ENCODE measurements around the gene KCNA5.

Gene KCNA5

DNA sequence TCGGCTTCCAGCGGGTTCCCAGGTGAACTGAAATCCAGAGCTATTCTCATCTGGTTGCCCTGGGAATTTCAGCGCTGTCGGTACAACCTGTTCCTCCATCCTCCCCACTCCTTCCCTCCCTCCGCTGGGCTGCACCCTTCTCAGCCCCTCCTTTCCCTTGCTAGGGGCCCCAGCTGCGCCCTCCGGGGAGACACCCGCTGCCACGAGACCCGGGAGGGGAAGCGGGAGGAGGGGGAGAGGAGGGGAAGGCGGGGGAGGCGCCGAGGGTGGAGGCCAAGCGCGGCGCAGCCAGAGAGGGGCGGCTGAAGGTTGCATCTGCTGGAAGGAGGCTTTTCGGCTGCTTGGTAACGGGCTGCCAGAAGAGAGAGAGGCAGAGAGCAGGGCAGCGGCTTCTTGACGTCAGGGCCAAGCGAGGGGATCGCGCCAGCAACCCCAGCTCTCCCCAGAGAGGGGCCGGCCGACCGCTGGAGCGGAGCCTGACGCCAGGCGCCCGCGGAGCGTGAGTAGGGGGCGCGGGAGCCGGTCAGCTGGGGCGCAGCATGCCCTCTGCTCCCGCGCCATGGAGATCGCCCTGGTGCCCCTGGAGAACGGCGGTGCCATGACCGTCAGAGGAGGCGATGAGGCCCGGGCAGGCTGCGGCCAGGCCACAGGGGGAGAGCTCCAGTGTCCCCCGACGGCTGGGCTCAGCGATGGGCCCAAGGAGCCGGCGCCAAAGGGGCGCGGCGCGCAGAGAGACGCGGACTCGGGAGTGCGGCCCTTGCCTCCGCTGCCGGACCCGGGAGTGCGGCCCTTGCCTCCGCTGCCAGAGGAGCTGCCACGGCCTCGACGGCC lies at the start of gene KCNA5:
KCNA5 (plus strand) TSS at position 291 of the 831 bp plus-strand sequence; CDS start at position 560, 269 bp downstream.
- DNase-seq: peak; percentile 79

DNA sequence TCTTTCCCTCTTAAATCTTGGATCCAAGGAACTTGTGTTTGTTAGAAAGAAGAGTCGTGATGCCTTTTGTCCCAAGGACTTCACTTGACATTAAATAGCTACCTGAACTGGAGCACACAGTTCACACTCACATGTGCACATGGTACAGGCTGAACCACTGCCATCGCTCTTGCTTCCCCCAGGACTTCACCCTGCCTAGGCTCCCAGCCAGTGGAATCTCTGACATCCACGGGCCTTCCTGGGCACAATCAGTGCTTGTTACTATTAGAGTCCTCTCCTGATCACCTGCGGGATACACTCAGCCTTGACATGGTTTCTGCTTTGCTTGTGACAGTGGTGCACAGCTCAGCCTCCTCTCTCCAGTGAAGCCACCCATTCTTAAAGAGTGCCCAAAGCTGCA lies 49.1 kb upstream of the KCNA5 start:
- no peak for DNase-seq

DNA sequence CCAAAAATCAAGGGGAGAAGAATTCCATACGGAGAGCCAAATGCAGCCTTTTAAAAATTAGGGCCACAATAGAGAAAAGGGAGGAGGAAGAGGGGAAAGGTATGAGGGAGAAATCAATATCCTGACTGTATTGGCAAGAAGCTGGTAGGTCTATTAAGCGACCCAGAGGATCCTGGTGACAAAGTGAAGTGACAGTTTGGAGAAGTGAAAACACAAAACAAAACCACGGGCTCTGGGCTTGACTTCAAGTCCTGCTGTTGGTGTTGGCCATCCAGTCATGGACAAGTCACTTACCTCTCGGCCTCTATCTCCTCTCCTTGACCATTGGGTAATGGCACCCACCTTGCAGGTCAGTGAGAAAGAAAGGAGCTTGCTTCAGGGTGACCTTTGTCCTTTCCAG lies 47.0 kb upstream of the KCNA5 start:
- no peak for DNase-seq

DNA sequence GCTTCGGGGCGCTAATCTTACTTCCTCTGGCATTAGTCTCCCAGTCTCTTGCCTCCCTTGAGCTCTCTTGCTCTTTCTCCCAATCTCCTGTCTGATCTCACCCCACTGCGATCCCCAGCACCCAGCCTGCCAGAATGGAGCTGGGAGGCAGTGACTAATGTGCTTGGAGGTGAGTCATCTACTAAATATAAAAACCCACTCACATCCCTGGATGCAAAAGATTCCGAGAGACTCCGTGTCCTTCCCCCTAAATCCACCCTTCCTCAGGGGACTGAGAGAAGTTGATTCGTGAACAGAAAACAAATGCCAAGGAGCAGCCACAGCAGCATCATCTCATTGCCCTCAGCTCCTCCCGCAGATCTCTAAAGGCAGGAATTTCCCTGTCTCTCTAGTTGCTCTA lies 45.7 kb upstream of the KCNA5 start:
- DNase-seq: no peak

DNA sequence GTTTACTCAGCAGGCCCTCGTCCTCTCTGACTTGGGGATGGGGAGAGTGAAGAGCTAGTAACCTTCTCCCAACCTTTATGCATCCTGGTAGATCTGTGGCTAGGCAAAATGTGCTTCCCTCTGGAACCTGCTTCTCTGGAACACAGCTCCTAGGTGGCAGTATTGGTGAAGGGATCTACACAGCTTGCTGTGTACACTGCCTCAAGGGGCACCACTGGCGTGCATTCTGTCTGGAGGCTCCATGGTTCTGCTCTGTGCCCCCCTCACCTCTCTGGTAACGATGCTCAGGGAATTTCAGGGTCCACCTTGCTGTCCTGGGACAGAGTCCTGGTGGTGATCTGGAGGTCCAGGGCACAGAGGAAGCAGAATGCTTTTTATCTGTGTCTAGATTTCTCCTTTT lies 43.5 kb upstream of the KCNA5 start:
- DNase-seq: no peak

DNA sequence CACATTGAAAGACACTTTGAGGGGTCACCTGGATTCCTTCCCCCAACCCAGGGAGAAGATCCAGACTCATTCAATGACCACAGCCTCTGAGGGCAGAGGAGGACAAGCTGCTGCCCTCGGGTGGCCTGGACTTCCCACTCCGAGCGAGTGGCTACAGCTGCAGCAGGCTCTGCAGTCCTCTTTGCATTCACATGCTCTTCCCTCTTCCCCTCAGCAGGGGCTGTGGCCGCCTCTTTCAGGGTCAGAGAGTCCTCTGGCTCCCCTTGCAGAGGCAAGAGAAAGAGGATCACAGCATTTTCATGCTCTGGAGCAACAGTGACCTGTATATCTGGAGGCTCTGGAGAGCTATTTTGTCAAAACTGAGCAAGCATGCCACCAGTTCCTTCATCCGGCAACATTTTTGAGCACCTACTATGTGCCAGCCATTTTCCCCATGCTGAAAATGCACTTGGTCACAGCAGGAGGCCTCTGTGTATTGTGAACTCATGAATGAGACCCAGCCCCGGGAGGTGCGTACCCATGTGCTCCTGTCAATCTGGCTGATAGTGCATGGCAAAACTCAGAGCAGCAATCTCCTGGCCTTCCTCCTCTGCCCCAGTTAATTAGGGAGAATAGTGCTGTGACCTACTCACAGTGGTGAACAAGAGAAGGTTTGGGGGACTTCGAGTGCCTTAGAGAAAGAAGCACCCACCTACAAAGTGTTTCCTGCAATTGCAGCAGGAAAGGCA lies 42.9 kb upstream of the KCNA5 start:
- DNase-seq: no peak

DNA sequence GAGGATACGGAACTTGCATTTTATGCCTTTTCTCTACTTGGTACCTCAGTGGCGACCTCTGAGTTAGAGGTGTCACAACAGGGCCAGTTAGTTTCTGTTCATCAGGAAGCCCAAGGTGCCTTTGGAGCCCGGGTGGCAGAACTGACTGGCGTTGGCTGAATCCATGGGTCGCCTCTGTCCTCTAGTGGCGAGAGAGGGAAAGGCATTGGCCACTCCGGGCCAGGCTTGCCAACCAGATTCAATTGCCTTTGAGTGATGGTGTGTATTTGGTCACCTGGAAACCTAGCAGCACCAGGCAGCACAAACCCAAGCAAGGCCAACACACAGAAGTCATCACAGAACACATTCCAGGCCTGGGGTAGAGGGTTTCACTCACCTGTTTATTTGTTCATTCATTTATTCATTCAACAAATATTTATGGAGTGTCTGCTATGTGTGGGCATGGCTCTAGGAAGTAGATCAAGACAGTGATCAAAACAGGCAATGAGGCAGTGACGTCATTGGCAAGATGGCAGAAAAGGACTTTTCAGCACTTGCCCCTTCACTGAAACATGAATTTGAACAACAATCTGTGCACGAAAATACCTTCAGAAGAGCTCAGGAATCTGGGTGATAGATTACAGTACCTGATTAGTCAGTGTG lies 40.5 kb upstream of the KCNA5 start:
- peak; percentile 50 for DNase-seq

DNA sequence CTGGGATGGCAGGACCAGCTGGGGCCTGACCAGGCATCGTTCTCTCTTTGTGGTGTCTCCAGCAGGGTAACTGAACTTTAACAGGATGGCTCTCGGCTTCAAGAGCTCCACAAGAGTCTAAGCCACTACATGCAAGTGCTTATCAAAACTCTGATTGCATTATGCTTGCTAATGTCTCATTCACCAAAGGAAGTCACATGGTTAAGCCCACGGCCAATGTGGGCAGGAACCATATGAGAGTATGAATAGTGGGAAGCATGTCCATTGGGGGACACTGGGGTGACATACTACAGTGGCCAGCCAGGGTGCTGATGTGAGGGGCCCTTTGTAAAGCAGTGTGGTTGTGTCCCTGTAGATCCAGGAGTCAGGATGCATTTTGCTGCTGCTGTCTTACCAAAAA lies 35.0 kb upstream of the KCNA5 start:
- DNase-seq: no peak

DNA sequence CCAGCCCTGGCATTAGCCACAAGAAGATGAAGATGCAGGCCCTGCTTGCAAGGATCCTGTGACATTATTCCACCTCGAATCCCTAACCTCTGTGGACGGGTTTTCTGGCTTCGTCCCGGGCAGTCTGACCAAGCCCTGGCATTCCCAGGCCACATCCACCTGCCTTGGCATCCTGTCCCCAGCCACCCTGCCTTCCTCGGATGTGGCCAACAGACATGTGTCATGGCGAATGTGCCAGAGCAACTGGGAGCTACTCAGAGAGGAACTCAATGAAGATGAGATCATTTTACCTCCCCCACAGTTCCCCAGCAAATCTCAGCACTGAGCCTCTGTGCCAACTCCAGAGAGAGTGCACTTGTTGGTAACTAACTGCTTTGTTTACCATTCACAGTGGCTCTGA lies 33.5 kb upstream of the KCNA5 start:
- no peak for DNase-seq

DNA sequence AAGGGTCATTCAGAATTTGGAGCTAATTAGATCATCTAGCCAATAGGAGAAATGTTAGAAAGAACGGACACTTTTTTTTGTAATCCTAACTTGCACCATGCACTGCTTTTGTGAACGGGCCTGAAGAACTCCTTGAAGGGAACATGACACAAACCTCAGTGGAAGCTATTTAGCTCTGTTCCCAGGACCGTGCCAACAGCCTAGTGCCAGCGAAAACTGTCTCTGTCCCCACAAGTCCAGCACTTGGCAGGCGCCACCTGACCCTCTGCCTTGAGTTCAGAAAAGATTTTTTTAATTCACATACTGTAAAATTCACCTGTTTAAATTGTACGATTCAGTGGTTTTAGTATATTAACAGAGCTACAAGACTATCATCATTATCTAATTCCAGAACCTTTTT lies 31.3 kb upstream of the KCNA5 start:
- DNase-seq: no peak

DNA sequence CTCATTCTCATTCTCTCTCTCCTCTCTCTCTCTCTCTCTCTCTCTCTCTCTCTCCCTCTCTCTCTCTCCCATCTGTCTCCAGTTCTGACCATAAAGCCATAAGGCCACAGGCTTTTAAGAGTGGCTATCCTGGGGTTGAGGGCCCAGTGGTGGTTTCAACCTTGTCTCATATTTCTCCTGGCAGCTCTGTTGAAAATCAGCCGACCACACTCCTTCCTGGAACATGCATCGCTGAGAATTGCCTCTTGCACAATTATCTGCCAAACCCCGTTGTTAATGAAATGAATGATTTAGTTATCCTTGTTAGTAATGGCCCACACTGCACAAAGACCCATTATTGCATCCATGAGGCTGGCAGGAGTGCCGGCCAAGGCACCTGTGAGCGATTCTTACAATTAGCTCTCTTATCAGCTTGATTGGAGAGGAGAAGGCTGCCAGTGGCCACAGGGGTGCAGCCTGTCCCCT lies 30.4 kb upstream of the KCNA5 start:
- DNase-seq: no peak

DNA sequence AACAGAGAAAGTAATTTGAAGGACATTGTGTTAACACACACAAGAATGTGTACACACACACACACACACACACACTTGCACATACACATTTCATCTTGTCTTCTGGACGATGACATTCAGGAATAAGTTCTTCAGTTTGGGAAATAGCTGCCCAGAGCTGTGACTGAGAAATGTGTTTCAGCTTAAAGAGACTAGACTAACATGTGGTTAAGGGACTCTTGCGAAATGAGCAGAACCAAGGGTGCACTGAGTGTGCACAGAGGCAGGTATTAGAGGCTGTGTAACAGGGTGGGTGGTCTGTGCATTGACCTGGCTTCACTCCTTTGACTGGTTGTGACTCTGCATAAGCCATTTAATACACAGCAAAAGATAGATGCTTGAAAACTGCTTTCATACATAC lies 29.4 kb upstream of the KCNA5 start:
- DNase-seq: no peak

DNA sequence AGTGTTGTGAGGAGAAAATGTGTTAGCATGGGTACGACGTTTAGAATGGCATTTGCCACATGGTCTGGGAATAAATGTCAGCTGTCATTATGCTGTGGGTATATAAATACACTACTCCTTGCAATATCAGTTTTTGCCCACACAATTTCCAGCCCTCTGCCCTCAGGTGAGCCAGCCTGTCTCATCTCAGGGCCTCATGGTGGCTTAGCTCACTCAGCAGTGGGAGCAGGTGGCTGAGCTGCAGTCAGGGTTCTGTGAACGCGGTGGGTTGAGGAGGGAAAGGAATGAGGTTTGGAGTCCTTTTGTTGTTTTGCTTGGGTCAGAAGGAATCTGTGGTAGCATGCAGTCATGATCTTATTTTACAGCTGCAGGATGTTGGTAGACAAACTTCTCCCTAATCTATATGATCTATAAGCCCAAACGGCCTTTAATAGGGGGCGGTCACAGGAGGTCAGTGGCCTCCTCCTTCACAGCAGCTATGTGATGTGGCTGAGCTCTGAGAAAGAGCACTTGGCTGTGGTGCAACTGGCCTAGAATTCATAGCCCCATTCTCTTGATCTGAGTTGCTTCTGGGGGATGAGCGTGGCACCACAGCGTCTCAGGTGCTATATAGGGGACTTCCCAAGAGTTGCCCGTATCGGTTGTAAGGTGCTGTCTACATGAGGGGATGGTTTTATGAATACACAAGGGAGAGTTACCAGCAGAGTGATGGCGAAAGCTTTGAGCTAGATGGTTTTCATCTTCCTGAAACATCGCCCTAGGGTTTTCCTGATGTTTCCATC lies 27.8 kb upstream of the KCNA5 start:
- DNase-seq: no peak

DNA sequence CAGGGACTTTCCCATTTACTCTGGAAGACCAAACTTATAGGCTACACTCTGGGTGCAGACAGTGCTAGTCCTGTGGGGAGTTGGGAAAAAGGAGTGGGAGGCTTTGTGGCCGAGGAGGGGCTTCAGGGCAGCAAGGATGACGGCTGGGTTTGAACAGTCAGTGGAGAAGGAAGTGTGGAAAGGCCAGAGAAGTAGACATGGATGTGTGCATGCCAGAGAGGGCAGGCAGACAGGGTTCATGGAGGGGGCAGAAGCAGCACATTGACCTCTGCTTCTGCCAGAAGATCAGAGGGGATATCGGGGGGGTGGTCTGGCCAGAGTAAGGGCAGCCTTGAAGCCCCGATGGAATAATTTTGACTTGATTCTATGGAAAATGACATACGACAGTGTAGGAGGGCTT lies 27.2 kb upstream of the KCNA5 start:
- no peak for DNase-seq

DNA sequence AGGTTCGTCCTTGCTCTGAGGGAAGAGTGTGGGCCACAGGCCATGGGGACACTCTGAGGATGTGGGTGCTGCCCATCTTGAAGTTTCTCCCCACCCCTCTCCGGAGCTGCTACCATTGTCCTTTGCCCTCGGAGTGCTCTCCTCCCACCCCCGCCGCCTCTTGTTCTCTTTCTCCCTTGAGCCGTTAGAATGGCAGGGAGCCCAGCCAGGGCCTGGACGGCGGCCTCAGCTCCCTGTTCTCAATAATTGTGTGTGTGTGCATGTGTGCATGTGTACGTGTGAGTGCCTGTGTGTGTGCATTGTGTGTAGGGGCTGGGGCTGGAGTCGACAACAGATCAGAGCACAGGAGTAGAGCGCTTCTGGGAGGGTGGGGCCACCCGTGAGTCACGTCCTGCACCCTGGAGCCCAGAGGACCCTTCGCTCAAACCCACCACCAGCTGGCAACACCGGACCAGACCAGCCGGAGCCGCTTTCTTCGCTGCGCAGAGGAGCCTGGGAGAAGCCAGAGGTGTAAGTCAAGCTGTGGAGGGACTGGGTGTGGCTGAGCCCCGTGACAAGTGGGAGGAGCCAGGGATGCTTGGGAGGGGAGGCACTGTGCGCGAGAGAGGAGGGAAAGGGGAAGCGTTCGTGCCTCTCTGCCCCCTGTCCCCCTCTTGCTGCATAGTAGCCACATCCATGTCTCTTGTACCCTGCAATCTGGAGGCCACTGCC lies 25.9 kb upstream of the KCNA5 start:
- DNase-seq: no peak

DNA sequence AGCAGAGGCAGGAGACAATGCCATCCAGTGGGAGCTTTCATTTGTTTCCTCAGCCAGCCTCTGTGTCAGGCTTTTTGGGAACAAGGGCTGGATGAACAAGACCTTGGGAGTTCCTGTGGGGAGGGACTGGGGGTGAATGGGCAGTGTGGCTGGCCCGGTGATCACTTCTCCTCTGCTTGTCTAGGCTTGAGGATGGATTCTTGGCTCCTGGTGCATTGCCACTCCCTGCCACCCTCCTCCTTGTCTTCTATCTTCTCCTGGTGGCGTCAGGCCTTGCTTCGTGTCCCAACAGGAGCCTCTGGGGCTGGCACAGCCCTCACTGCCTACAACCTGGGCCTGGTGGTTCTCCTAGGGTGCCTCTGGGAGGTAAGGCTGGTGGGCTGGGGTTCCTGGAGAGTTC lies 25.0 kb upstream of the KCNA5 start:
- no peak for DNase-seq

DNA sequence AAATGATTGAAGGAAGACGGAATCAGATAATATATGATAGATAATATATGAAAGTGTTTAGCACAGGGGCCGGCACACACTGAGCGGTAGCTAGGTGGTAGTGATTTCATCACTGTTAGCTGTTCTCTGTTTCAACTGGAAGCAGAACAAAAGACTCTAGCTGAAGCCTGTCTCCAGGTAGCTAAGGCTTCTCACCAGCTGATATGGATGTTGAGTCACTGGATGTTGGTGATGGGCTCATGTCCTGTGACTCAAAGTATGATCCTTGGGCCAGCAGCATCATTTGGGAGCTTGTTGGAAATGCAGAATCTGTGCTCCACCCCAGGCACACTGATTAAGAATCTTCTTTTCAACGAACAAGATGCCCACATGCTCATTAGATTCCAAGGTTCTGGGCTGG lies 21.7 kb upstream of the KCNA5 start:
- DNase-seq: no peak

DNA sequence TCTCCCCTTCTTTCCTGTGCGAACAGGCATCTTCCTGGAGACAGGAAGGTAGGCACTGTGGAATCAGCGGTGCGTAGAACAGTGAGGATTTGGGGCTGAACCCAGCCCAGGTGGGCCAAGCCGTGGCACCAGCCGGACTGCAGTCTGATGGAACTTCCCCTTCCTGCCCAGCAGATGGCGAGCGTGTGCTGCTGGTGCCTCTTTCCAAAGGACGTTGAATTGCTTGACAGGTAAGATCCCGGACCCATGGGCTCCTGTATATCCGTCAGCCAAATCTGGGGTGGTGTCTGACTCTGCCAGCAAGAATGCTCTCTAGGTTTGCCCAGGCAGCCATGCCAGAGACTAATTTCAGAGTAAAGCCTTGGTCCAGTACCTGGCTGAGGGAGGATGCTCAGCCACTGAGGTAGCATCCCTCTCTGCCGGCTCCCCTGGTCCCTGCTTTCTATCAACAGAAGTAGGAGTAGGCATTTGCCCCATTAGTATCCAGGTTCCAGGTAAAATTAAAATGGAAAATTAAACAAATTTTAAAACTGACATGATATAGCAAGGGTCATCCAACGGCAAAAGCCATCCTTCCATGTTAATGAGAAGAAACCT lies 21.1 kb upstream of the KCNA5 start:
- no peak for DNase-seq

DNA sequence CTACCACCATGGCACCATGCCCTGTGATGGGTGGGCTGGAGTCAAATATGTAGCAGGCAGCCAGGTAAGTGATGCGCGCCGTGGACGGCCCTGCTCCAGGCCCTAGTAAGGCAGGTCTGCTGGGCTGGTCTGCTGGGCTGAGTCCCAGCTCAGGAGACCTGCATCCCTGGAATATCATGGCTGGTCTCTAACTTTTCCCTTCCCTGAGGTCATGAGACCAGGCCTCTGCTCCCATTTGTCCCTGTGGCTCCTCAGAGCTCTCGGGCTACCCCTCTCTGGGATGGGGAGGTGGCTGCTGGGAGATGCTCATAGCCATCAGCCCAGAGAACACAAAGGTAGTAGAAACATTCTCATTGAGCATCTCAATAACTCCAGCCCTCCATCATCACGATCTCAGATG lies 19.8 kb upstream of the KCNA5 start:
- DNase-seq: no peak

DNA sequence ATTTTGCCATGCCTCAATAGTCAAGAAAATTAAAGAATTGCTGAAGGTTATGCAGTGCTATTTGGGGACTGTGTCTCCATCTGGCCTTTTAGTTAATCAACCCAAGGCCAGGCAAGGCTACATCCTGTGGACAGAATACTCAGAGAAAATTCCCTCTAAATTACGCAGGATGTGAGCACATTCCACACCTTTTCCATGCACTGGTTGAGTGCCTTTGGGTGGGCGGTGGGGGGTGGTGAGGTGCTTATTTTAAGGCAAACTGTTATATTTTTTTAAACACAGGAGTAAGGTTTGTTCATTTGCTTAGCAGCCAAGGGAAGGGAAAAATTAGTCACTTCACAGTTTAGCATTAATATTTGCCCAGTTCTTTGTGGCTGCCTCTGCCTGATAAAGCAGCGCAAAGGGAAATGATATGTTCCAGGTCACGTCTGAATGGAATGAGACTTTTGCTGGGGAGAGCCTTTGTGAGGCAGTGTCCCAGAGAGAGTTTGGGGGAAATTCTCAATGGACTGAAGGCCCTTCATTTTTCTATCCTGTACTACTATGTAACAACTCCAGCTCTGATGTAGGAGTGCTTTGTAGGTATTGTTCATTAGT lies 17.2 kb upstream of the KCNA5 start:
- no peak for DNase-seq

DNA sequence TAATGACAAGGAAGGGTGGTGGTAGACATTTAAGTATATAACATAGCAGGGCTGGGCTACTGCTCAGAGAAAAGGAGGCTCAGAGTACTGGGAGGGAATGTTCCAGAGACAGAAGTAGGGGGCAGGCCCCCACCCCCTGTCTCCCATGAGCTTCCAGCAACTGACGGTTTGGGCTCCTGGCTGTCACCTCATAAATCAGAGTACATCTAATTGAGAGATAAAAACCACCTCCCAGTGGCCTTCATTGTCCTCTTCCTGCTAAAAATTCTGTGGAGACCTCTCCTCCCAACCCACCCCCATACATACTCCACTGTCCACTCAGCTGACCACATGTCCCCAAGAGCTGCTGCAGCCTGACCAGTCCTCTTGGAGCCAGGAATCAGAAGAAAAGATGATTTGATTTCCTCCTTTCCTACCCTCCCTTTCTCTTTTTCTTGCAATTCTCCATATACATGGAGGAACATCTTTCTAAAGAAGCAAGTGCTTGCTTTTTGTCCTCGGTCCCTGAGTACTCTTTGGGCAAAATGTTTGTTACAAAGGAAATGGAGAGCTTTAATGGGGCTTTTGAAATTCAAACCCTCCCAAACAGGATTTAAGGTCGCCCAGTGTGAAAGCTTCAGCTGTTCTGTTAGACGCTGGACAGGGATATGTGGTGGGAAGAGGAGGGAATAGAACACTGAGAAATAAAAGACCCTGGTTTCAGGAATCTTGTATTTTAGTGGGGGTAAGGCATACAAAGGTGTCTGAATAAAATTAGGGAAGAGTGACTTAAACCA lies 16.4 kb upstream of the KCNA5 start:
- no peak for DNase-seq
